HepG2 (cell line): ENCODE measurements around the gene PUS3. TPM values are rescaled to one million over a fixed set of nuclear protein-coding genes. Genes with fewer than 3 reads are reported as not detected.

Experiments used
- ATAC-seq: fragments of 200-7000 bp; cut with Tn5 transposase; 3 replicates; pipeline ENCODE4 v1.9.1; 2020; ENCODE audit warnings: mild to moderate bottlenecking, moderate library complexity
- BruUV-seq: library from RNA; stranded (reverse); fragments of 400-500 nt; replicated peaks from 2 replicates; lab custom pipeline; 2021; lab: Mats Ljungman, UMichigan
- CTCF ChIA-PET: fragments of 300-600 bp; formaldehyde crosslinking; extraction: SDS; loops from one replicate; lab custom pipeline; 2021; ENCODE audit warnings: low total read pairs, inconsistent platforms, low intra/inter-chr PET ratio; lab: Yijun Ruan, JAX
- POLR2A ChIA-PET: fragments of 350-600 bp; sonication (Branson Sonifier 250); formaldehyde crosslinking; loops from one replicate; lab custom pipeline; 2020; ENCODE audit warnings: antibody characterized with exemption, inconsistent platforms; lab: Yijun Ruan, JAX
- DNase-seq: peaks from one replicate; pipeline ENCODE4 v3.0.0-alpha.2; 2015; ENCODE audit warnings: low spot score
- FAIRE-seq: peaks from 3 replicates; lab custom pipeline; 2011; peaks lifted over from hg19 to GRCh38; lab: Jason Lieb, UNC
- H2AFZ ChIP-seq: one replicate; pipeline ENCODE4 v1.6.1; 2011; ENCODE audit warnings: low read length, inconsistent platforms
- H3K27ac ChIP-seq: fragments of 300-600 bp; 3 replicates; pipeline ENCODE4 v1.8.0; 2011; ENCODE audit warnings: mixed run types, mild to moderate bottlenecking, mixed read lengths, low read length, inconsistent platforms; ENCODE audit not compliant: insufficient read depth; ENCODE audit errors: extremely low read length
- H3K27me3 ChIP-seq, 2 experiments: fragments of 200-600 bp in 1 of 2; 2 replicates in 1 of 2; 3 replicates in 1 of 2; pipeline versions ENCODE4 v1.6.0 to v1.8.0; 2011; ENCODE audit warnings: low read length in 2 of 2, mild to moderate bottlenecking in 2 of 2, moderate library complexity in 2 of 2, inconsistent platforms in 1 of 2; ENCODE audit not compliant: insufficient read depth in 2 of 2, control insufficient read depth in 1 of 2
- H3K36me3 ChIP-seq, 2 experiments: fragments of 200-600 bp in 1 of 2; replicated peaks in 1 of 2; 2 replicates in 1 of 2; 3 replicates in 1 of 2; pipeline versions ENCODE4 v1.5.1 to v1.8.0; 2011; ENCODE audit warnings: low read length in 2 of 2, inconsistent platforms in 1 of 2; ENCODE audit not compliant: insufficient read depth in 2 of 2, control insufficient read depth in 1 of 2
- H3K4me1 ChIP-seq: 2 replicates; pipeline ENCODE4 v1.5.1; 2012; ENCODE audit warnings: low read length, inconsistent platforms; ENCODE audit not compliant: insufficient read depth
- H3K4me2 ChIP-seq: 2 replicates; pipeline ENCODE4 v1.6.0; 2011; ENCODE audit warnings: low read depth, low read length, inconsistent platforms
- H3K4me3 ChIP-seq, 3 experiments: fragments of 200-600 bp in 1 of 3; sonication (generic), shearing (Covaris generic) in 1 of 3; replicated peaks in 1 of 3; 2 replicates each; pipeline ENCODE4 v1.5.1; 2011 to 2016; ENCODE audit warnings: low read length in 3 of 3, inconsistent platforms in 2 of 3, low read depth in 2 of 3, mild to moderate bottlenecking in 2 of 3, control low read depth in 1 of 3, mixed read lengths in 1 of 3; ENCODE audit not compliant: insufficient read depth in 1 of 3
- H3K79me2 ChIP-seq: one replicate; pipeline ENCODE4 v1.6.1; 2011; ENCODE audit warnings: low read length, inconsistent platforms; ENCODE audit not compliant: insufficient read depth
- H3K9ac ChIP-seq: 2 replicates; pipeline ENCODE4 v1.6.0; 2011; ENCODE audit warnings: mild to moderate bottlenecking, low read depth, low read length, inconsistent platforms; ENCODE audit not compliant: insufficient read depth
- H3K9me3 ChIP-seq: 2 replicates; pipeline ENCODE4 v1.5.1; 2012; ENCODE audit warnings: mild to moderate bottlenecking, low read length
- H4K20me1 ChIP-seq: 2 replicates; pipeline ENCODE4 v1.6.0; 2011; ENCODE audit warnings: inconsistent platforms, mild to moderate bottlenecking, low read length, moderate library complexity; ENCODE audit not compliant: insufficient read depth
- ERF ChIP-seq: IDR thresholded peaks from 2 replicates; pipeline ENCODE4 v1.6.1; 2018; ENCODE audit warnings: missing biosample characterization, missing genetic modification reagents
- ETV5 ChIP-seq: IDR thresholded peaks from 2 replicates; pipeline ENCODE4 v1.6.1; 2018; ENCODE audit warnings: missing biosample characterization, missing genetic modification reagents, inconsistent platforms, borderline replicate concordance
- NR1H2 ChIP-seq: sonication (generic); formaldehyde crosslinking; IDR thresholded peaks from 2 replicates; pipeline ENCODE4 v1.8.1; 2022; ENCODE audit warnings: low read depth, missing genetic modification reagents, borderline replicate concordance
- PITX1 ChIP-seq: sonication (generic); formaldehyde crosslinking; IDR thresholded peaks from 2 replicates; pipeline ENCODE4 v1.5.1; 2020; ENCODE audit warnings: mild to moderate bottlenecking, missing genetic modification reagents
- RXRA ChIP-seq: sonication (generic); formaldehyde crosslinking; IDR thresholded peaks from 2 replicates; pipeline ENCODE4 v1.5.1; 2020; ENCODE audit warnings: missing genetic modification reagents
- SATB2 ChIP-seq: sonication (generic); formaldehyde crosslinking; IDR thresholded peaks from 2 replicates; pipeline ENCODE4 v1.5.0; 2020; ENCODE audit warnings: missing genetic modification reagents
- TEAD2 ChIP-seq: sonication (generic); formaldehyde crosslinking; IDR thresholded peaks from 2 replicates; pipeline ENCODE4 v1.9.0; 2021; ENCODE audit warnings: missing genetic modification reagents
- TMF1 ChIP-seq: sonication (generic); formaldehyde crosslinking; IDR thresholded peaks from 2 replicates; pipeline ENCODE4 v1.8.1; 2022; ENCODE audit warnings: low read depth, missing genetic modification reagents
- ZNF335 ChIP-seq: sonication (generic); formaldehyde crosslinking; IDR thresholded peaks from 2 replicates; pipeline ENCODE4 v1.4.0; 2020; ENCODE audit warnings: missing genetic modification reagents
- ZNF468 ChIP-seq: sonication (generic); formaldehyde crosslinking; IDR thresholded peaks from 2 replicates; pipeline ENCODE4 v1.8.0; 2022; ENCODE audit warnings: mild to moderate bottlenecking, moderate library complexity, missing genetic modification reagents
- ZNF567 ChIP-seq: sonication (generic); formaldehyde crosslinking; IDR thresholded peaks from 2 replicates; pipeline ENCODE4 v1.8.1; 2023; ENCODE audit warnings: mild to moderate bottlenecking, missing genetic modification reagents, borderline replicate concordance
- ZNF703 ChIP-seq: sonication (generic); formaldehyde crosslinking; IDR thresholded peaks from 2 replicates; pipeline ENCODE4 v1.5.1; 2020; ENCODE audit warnings: missing genetic modification reagents, mild to moderate bottlenecking, moderate library complexity, borderline replicate concordance
- WGBS: methylation state at CpG from one replicate; pipeline ENCODE4 v1.1.6; 2017; ENCODE audit warnings: low lambda C conversion rate; 5-methylcytosine and 5-hydroxymethylcytosine counted together
- in situ Hi-C: cut with HindIII; loops from 2 replicates; pipeline ENCODE4 v1.10.0; 2017; ENCODE audit warnings: low pct_unique_long_range_greater_than_20kb; ENCODE audit not compliant: extremely low pct_ligation_motif_present
- intact Hi-C: fragments of 100-400 bp; cut with micrococcal nuclease; formaldehyde crosslinking; loops from one replicate; pipeline ENCODE4 v1.10.0; 2022; ENCODE audit not compliant: unreplicated experiment
- polyA plus RNA-seq, 8 experiments: library from polyadenylated mRNA; depleted of rRNA in 3 of 8; stranded (reverse) in 7 of 8; unstranded in 1 of 8; fragments of >200 nt; fragmentation: Illumina TruSeq in 4 of 8; extraction: Trizol in 4 of 8; gene quantifications; 2 replicates each; pipeline versions ENCODE4 v1.2.1 to v1.2.3, GENCODE V29; 2011 to 2016; ENCODE audit warnings: low read depth in 4 of 8, missing spikeins in 1 of 8, mixed read lengths in 1 of 8; ENCODE audit not compliant: insufficient read depth in 1 of 8
- total RNA-seq, 5 experiments: library from RNA; depleted of rRNA; stranded (reverse); fragments of >200 nt; fragmentation: Illumina TruSeq; extraction: Trizol; gene quantifications; 2 replicates each; pipeline ENCODE4 v1.2.3, GENCODE V29; 2016; ENCODE audit warnings: low read depth in 1 of 5
- TF ChIP-seq, protein P1 (sequence below): sonication (generic); formaldehyde crosslinking; IDR thresholded peaks from 2 replicates; pipeline ENCODE4 v1.5.0; 2020; ENCODE audit warnings: missing genetic modification reagents
- TF ChIP-seq, protein P2 (sequence below): IDR thresholded peaks from 2 replicates; pipeline ENCODE4 v1.6.1; 2016
- TF ChIP-seq, protein P3 (sequence below): sonication (generic); formaldehyde crosslinking; IDR thresholded peaks from 2 replicates; pipeline ENCODE4 v1.4.0; 2020; ENCODE audit warnings: mild to moderate bottlenecking, missing genetic modification reagents, borderline replicate concordance
- TF ChIP-seq, protein P4 (sequence below): sonication (generic); formaldehyde crosslinking; IDR thresholded peaks from 2 replicates; pipeline ENCODE4 v1.5.0; 2020; ENCODE audit warnings: mild to moderate bottlenecking, missing genetic modification reagents

The PUS3 gene
- total and polyA plus RNA-seq, 2 of the 13 experiments (the other 11 are each of a cell fraction or from before 2014, with no cell fraction given), result 6.0 to 18.2 TPM

DNA sequence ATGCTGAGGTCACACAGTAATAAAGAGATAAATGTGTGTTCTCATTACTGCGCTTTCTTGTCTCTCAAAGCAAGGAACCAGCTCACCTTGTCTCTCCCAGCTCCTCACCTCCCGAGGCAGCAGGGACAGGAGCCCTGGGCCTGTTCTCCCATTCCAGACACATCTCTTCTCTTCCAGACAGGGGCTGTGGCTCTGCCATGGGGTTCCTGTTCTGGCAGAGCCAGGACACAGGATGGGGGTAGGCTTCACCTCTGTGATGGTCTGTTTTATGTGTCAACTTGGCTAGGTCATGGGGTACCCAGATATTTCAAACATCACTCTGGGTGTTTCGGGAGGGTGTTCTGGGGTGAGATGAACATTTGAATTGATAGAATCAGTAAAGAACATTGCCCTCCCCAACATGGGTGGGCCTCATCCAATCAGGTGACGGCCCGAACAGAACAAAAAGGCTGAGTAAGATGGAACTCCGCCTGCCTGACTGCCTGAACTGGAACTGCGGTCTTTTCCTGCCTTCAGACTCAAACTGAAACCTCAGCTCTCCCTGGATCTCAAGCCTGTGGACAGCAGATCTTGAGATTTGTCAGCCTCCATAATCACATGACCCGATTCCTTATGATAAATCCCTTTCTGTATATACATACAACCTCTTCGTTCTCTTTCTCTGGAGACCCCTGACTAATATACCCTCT lies 40.8 kb upstream of the PUS3 start:
- intact Hi-C loops, result loop anchor here (2.0 kb wide), 1 partner anchor 19 kb away; no protein-coding TSS in a partner anchor
- no peak for TF ChIP-seq SATB2 (CRISPR knock-in tag)
- TF ChIP-seq, protein P1, sequence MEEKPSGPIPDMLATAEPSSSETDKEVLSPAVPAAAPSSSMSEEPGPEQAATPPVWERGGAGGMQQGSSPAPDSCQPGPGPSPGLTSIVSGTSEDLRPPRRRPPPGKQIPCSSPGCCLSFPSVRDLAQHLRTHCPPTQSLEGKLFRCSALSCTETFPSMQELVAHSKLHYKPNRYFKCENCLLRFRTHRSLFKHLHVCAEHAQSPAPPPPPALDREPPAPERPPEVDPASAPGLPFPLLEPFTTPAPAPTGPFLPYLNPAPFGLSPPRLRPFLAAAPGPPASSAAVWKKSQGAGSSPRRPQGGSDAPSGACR (CRISPR knock-in tag), result no peak
- no peak for TF ChIP-seq RXRA (CRISPR knock-in tag)
- TF ChIP-seq ZNF468 (CRISPR knock-in tag), result no peak
- no peak for TF ChIP-seq ERF (CRISPR knock-in tag)
- no peak for TF ChIP-seq NR1H2 (CRISPR knock-in tag)
- TF ChIP-seq ZNF703 (CRISPR knock-in tag), result no peak
- no peak for TF ChIP-seq TMF1
- TF ChIP-seq, protein P2, sequence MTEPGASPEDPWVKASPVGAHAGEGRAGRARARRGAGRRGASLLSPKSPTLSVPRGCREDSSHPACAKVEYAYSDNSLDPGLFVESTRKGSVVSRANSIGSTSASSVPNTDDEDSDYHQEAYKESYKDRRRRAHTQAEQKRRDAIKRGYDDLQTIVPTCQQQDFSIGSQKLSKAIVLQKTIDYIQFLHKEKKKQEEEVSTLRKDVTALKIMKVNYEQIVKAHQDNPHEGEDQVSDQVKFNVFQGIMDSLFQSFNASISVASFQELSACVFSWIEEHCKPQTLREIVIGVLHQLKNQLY (CRISPR knock-in tag), result no peak
- no peak for TF ChIP-seq ETV5 (CRISPR knock-in tag)
- TF ChIP-seq, protein P3, sequence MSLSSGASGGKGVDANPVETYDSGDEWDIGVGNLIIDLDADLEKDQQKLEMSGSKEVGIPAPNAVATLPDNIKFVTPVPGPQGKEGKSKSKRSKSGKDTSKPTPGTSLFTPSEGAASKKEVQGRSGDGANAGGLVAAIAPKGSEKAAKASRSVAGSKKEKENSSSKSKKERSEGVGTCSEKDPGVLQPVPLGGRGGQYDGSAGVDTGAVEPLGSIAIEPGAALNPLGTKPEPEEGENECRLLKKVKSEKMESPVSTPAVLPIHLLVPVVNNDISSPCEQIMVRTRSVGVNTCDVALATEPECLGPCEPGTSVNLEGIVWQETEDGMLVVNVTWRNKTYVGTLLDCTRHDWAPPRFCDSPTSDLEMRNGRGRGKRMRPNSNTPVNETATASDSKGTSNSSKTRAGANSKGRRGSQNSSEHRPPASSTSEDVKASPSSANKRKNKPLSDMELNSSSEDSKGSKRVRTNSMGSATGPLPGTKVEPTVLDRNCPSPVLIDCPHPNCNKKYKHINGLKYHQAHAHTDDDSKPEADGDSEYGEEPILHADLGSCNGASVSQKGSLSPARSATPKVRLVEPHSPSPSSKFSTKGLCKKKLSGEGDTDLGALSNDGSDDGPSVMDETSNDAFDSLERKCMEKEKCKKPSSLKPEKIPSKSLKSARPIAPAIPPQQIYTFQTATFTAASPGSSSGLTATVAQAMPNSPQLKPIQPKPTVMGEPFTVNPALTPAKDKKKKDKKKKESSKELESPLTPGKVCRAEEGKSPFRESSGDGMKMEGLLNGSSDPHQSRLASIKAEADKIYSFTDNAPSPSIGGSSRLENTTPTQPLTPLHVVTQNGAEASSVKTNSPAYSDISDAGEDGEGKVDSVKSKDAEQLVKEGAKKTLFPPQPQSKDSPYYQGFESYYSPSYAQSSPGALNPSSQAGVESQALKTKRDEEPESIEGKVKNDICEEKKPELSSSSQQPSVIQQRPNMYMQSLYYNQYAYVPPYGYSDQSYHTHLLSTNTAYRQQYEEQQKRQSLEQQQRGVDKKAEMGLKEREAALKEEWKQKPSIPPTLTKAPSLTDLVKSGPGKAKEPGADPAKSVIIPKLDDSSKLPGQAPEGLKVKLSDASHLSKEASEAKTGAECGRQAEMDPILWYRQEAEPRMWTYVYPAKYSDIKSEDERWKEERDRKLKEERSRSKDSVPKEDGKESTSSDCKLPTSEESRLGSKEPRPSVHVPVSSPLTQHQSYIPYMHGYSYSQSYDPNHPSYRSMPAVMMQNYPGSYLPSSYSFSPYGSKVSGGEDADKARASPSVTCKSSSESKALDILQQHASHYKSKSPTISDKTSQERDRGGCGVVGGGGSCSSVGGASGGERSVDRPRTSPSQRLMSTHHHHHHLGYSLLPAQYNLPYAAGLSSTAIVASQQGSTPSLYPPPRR (CRISPR knock-in tag), result no peak
- no peak for TF ChIP-seq ZNF335
- TF ChIP-seq, protein P4, sequence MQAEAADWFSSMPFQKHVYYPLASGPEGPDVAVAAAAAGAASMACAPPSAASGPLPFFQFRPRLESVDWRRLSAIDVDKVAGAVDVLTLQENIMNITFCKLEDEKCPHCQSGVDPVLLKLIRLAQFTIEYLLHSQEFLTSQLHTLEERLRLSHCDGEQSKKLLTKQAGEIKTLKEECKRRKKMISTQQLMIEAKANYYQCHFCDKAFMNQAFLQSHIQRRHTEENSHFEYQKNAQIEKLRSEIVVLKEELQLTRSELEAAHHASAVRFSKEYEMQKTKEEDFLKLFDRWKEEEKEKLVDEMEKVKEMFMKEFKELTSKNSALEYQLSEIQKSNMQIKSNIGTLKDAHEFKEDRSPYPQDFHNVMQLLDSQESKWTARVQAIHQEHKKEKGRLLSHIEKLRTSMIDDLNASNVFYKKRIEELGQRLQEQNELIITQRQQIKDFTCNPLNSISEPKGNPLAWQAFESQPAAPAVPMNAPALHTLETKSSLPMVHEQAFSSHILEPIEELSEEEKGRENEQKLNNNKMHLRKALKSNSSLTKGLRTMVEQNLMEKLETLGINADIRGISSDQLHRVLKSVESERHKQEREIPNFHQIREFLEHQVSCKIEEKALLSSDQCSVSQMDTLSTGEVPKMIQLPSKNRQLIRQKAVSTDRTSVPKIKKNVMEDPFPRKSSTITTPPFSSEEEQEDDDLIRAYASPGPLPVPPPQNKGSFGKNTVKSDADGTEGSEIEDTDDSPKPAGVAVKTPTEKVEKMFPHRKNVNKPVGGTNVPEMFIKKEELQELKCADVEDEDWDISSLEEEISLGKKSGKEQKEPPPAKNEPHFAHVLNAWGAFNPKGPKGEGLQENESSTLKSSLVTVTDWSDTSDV (CRISPR knock-in tag), result no peak
- no peak for TF ChIP-seq PITX1 (CRISPR knock-in tag)
- TF ChIP-seq TEAD2 (CRISPR knock-in tag), result no peak
- no peak for TF ChIP-seq ZNF567

More for the DNA sequence above, 40.8 kb upstream of the PUS3 start:
- H3K9ac ChIP-seq, result no peak overlapping the region
- no peaks in the 10 kb centered on the region for H3K79me2 ChIP-seq
- DNase-seq, result no peak
- H3K9me3 ChIP-seq, result no peaks in the 10 kb centered on the region
- peaks cover 55% of the 10 kb centered on the region for H3K4me1 ChIP-seq
- H3K36me3 ChIP-seq, result no peaks in the 10 kb centered on the region
- no peak overlapping the region; the same call in 1 of the 2 replicates for H3K4me2 ChIP-seq
- peaks cover 0 to 3% of the 10 kb centered on the region in 2 experiments; a peak in 1 of 5 replicates for H3K27me3 ChIP-seq
- FAIRE-seq, result no peak
- H4K20me1 ChIP-seq, result no peaks in the 10 kb centered on the region
- POLR2A ChIA-PET, result no interaction called here
- no peak overlapping the region for H3K4me3 ChIP-seq
- no TSS peak for BruUV-seq
- in situ Hi-C loops, result loop anchor here (5.0 kb wide), 1 partner anchor 118 kb away; the partner anchor contains the start of gene CDON
- CTCF ChIA-PET, result no interaction called here
- no peak overlapping the region for H2AFZ ChIP-seq
- WGBS, result 71% methylated on average over 9 of the region's 9 CpGs
- ATAC-seq, result no peak
- no peak overlapping the region for H3K27ac ChIP-seq
